K562 (cell line): ENCODE results near the gene CTDSP1. TPM values are rescaled to one million over a fixed set of nuclear protein-coding genes. Genes with fewer than 3 reads are reported as not detected.

Experiments
- HIVEP1 ChIP-seq: fragments of 250-450 bp; sonication (Bioruptor Pico); IDR thresholded peaks from 2 replicates; pipeline ENCODE4 v1.4.0; 2020; ENCODE audit warnings: mild to moderate bottlenecking
- HNRNPLL ChIP-seq: fragments of 200-400 bp; formaldehyde crosslinking; IDR thresholded peaks from 2 replicates; pipeline ENCODE4 v1.6.1; 2017; ENCODE audit warnings: low read length, low read depth, mild to moderate bottlenecking; ENCODE audit not compliant: poor library complexity, severe bottlenecking
- MTA1 ChIP-seq: fragments of 450-650 bp; IDR thresholded peaks from 2 replicates; pipeline ENCODE4 v1.6.1; 2017; ENCODE audit warnings: borderline replicate concordance
- NCOA1 ChIP-seq: fragments of 450-650 bp; IDR thresholded peaks from 2 replicates; pipeline ENCODE4 v1.6.1; 2016; ENCODE audit warnings: low read depth
- NCOA2 ChIP-seq, 2 experiments: fragments of 450-650 bp; IDR thresholded peaks; 2 replicates each; pipeline ENCODE4 v1.6.1; 2018; ENCODE audit warnings: mild to moderate bottlenecking in 2 of 2, moderate library complexity in 1 of 2; ENCODE audit not compliant: partially characterized antibody in 2 of 2
- PHF8 ChIP-seq: fragments of 200-600 bp; sonication (generic); IDR thresholded peaks from 2 replicates; pipeline ENCODE4 v1.6.1; 2012; ENCODE audit warnings: mixed run types, mild to moderate bottlenecking, inconsistent platforms, low read length, moderate library complexity, borderline replicate concordance
- SIN3A ChIP-seq, 2 experiments: fragments of 150-350 bp in 1 of 2; IDR thresholded peaks; 2 replicates each; pipeline ENCODE4 v1.6.1; 2011 to 2016; ENCODE audit warnings: borderline replicate concordance in 2 of 2, low read depth in 2 of 2, low read length in 2 of 2, mild to moderate bottlenecking in 2 of 2, moderate library complexity in 2 of 2; ENCODE audit not compliant: control insufficient read depth in 1 of 2
- SMAD2 ChIP-seq: fragments of 150-350 bp; IDR thresholded peaks from 2 replicates; pipeline ENCODE4 v1.6.1; 2014; ENCODE audit warnings: low read depth, mild to moderate bottlenecking, low read length
- XRCC5 ChIP-seq: fragments of 200-400 bp; formaldehyde crosslinking; IDR thresholded peaks from 2 replicates; pipeline ENCODE4 v1.6.1; 2017; ENCODE audit warnings: low read depth, mild to moderate bottlenecking, low read length
- ZC3H8 ChIP-seq: fragments of 450-650 bp; IDR thresholded peaks from 2 replicates; pipeline ENCODE4 v1.6.1; 2017
- polyA plus RNA-seq, 8 experiments: library from polyadenylated mRNA; depleted of rRNA in 4 of 8; stranded (reverse) in 5 of 8; unstranded in 3 of 8; fragments of >200 nt; fragmentation: Nextera tagmentation in 2 of 8; fragmentation: Illumina TruSeq in 1 of 8; extraction: Ambion mirVana in 2 of 8; extraction: Trizol in 1 of 8; gene quantifications; 2 replicates each; pipeline versions ENCODE4 v1.2.1 to v1.2.3, GENCODE V29; 2011 to 2014; ENCODE audit warnings: inconsistent platforms in 1 of 8, missing spikeins in 1 of 8
- total RNA-seq, 7 experiments: library from RNA; depleted of rRNA in 6 of 7; stranded (reverse); fragments of >200 nt in 6 of 7; fragmentation: Illumina TruSeq in 2 of 7; extraction: Trizol in 2 of 7; gene quantifications; 2 replicates each; pipeline versions ENCODE4 v1.2.1 to v1.2.3, GENCODE V29; 2011 to 2021; ENCODE audit warnings: low replicate concordance in 1 of 7
- TF ChIP-seq, protein P1 (sequence below): fragments of 200-800 bp; sonication (Bioruptor generic); IDR thresholded peaks from 2 replicates; pipeline ENCODE4 v1.6.1; 2016; ENCODE audit warnings: missing genetic modification characterization, missing compliant biosample characterization
- TF ChIP-seq, protein P2 (sequence below), 2 experiments: fragments of 200-800 bp in 1 of 2; sonication (Bioruptor generic) in 1 of 2; sonication (generic) in 1 of 2; formaldehyde crosslinking in 1 of 2; IDR thresholded peaks in 1 of 2; conservative IDR thresholded peaks in 1 of 2; 2 replicates each; pipeline versions ENCODE4 v1.5.0 to v1.6.1; 2016 to 2020; ENCODE audit warnings: missing compliant biosample characterization in 1 of 2, missing genetic modification characterization in 1 of 2, missing genetic modification reagents in 1 of 2
- TF ChIP-seq, protein P3 (sequence below): fragments of 200-800 bp; sonication (Bioruptor generic); IDR thresholded peaks from 2 replicates; pipeline ENCODE4 v1.6.1; 2017; ENCODE audit warnings: missing genetic modification characterization, missing compliant biosample characterization
- TF ChIP-seq, protein P4 (sequence below): sonication (generic); formaldehyde crosslinking; IDR thresholded peaks from 2 replicates; pipeline ENCODE4 v1.8.0; 2022; ENCODE audit warnings: mild to moderate bottlenecking, missing genetic modification reagents

Gene CTDSP1
- total and polyA plus RNA-seq, 9 of the 15 experiments (the other 6 are each of a cell fraction or from before 2014, with no cell fraction given) = 2.4 to 74.8 (median 45.8) TPM

DNA sequence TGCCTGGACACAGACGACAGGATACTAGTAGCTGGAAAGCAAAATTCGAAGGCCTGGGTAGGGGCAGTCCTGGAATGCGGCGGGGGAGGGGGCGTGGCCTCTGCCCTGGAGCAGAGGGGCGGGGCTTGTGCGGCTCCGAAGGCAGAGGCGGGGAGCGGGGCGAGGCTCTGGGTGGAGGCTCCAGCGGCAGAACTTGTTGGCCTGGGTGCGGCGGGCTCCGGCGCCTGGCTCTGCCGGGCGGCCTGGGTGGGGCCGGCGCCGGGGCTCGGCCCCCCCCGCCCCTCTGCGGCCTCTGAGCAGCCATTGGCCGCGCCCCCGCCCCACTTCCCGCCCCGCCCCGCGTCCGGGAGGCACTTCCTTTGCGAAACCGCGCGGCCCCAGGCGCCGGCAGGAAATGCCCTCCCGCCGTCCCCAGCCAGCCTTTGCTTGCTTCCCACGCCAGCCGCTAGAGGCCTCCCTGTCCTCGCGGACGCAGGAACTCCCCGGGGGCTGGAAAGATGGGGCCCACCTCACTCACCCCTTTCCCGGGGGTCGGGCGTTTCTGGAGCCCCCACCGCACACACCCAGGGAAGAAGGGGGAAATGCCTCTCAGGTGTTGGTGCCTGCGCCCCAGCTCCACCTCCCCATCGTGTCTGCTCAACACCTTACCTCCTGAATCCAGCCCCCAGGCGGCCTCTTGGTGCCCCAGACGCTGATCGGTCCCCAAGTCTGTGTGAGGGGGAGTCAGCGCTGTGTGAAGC, 6.7 kb downstream of the CTDSP1 start (continued):
- TF ChIP-seq, protein P1, sequence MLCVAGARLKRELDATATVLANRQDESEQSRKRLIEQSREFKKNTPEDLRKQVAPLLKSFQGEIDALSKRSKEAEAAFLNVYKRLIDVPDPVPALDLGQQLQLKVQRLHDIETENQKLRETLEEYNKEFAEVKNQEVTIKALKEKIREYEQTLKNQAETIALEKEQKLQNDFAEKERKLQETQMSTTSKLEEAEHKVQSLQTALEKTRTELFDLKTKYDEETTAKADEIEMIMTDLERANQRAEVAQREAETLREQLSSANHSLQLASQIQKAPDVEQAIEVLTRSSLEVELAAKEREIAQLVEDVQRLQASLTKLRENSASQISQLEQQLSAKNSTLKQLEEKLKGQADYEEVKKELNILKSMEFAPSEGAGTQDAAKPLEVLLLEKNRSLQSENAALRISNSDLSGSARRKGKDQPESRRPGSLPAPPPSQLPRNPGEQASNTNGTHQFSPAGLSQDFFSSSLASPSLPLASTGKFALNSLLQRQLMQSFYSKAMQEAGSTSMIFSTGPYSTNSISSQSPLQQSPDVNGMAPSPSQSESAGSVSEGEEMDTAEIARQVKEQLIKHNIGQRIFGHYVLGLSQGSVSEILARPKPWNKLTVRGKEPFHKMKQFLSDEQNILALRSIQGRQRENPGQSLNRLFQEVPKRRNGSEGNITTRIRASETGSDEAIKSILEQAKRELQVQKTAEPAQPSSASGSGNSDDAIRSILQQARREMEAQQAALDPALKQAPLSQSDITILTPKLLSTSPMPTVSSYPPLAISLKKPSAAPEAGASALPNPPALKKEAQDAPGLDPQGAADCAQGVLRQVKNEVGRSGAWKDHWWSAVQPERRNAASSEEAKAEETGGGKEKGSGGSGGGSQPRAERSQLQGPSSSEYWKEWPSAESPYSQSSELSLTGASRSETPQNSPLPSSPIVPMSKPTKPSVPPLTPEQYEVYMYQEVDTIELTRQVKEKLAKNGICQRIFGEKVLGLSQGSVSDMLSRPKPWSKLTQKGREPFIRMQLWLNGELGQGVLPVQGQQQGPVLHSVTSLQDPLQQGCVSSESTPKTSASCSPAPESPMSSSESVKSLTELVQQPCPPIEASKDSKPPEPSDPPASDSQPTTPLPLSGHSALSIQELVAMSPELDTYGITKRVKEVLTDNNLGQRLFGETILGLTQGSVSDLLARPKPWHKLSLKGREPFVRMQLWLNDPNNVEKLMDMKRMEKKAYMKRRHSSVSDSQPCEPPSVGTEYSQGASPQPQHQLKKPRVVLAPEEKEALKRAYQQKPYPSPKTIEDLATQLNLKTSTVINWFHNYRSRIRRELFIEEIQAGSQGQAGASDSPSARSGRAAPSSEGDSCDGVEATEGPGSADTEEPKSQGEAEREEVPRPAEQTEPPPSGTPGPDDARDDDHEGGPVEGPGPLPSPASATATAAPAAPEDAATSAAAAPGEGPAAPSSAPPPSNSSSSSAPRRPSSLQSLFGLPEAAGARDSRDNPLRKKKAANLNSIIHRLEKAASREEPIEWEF (CRISPR knock-in tag) = no peak
- TF ChIP-seq PHF8 = peak; percentile 49; the same call in 1 of the 2 replicates
- no peak for TF ChIP-seq ZC3H8
- TF ChIP-seq MTA1 = no peak
- TF ChIP-seq HNRNPLL = no peak
- no peak for TF ChIP-seq SMAD2
- TF ChIP-seq, protein P2, sequence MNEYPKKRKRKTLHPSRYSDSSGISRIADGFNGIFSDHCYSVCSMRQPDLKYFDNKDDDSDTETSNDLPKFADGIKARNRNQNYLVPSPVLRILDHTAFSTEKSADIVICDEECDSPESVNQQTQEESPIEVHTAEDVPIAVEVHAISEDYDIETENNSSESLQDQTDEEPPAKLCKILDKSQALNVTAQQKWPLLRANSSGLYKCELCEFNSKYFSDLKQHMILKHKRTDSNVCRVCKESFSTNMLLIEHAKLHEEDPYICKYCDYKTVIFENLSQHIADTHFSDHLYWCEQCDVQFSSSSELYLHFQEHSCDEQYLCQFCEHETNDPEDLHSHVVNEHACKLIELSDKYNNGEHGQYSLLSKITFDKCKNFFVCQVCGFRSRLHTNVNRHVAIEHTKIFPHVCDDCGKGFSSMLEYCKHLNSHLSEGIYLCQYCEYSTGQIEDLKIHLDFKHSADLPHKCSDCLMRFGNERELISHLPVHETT (CRISPR knock-in tag; conservative IDR thresholded peaks at IDR 0.05 in 1 of 2, IDR thresholded peaks at IDR 0.05 in 1 of 2) = peak in 1 of 2 experiments; percentile 77; a peak in 2 of 4 replicates
- 0 out of 2 replicates have a peak, but pooled peaks have one; percentile 33 for TF ChIP-seq XRCC5
- TF ChIP-seq NCOA2 (IDR thresholded peaks at IDR 0.05; ENCODE audit: partially characterized antibody in 2 of 2) = no peak
- TF ChIP-seq, protein P3, sequence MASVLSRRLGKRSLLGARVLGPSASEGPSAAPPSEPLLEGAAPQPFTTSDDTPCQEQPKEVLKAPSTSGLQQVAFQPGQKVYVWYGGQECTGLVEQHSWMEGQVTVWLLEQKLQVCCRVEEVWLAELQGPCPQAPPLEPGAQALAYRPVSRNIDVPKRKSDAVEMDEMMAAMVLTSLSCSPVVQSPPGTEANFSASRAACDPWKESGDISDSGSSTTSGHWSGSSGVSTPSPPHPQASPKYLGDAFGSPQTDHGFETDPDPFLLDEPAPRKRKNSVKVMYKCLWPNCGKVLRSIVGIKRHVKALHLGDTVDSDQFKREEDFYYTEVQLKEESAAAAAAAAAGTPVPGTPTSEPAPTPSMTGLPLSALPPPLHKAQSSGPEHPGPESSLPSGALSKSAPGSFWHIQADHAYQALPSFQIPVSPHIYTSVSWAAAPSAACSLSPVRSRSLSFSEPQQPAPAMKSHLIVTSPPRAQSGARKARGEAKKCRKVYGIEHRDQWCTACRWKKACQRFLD (CRISPR knock-in tag) = 0 out of 2 replicates have a peak, but pooled peaks have one; percentile 56
- TF ChIP-seq NCOA1 = no peak
- no peak for TF ChIP-seq SIN3A (IDR thresholded peaks at IDR 0.05; ENCODE audit: borderline replicate concordance in 2 of 2, control insufficient read depth in 1 of 2, low read depth in 2 of 2, low read length in 2 of 2)
- TF ChIP-seq, protein P4, sequence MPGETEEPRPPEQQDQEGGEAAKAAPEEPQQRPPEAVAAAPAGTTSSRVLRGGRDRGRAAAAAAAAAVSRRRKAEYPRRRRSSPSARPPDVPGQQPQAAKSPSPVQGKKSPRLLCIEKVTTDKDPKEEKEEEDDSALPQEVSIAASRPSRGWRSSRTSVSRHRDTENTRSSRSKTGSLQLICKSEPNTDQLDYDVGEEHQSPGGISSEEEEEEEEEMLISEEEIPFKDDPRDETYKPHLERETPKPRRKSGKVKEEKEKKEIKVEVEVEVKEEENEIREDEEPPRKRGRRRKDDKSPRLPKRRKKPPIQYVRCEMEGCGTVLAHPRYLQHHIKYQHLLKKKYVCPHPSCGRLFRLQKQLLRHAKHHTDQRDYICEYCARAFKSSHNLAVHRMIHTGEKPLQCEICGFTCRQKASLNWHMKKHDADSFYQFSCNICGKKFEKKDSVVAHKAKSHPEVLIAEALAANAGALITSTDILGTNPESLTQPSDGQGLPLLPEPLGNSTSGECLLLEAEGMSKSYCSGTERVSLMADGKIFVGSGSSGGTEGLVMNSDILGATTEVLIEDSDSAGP (CRISPR knock-in tag) = no peak
- 0 out of 2 replicates have a peak, but pooled peaks have one; percentile 43 for TF ChIP-seq HIVEP1 (CRISPR knock-in tag)
